ENCODE measurements around the gene FBXO27. TPM values are rescaled to one million over a fixed set of nuclear protein-coding genes. Genes with fewer than 3 reads are reported as not detected.

The FBXO27 gene
- total and polyA plus RNA-seq, 2 of the 13 experiments (the other 11 are each of a cell fraction or from before 2014, with no cell fraction given), result 0.15 to 2.8 TPM

DNA sequence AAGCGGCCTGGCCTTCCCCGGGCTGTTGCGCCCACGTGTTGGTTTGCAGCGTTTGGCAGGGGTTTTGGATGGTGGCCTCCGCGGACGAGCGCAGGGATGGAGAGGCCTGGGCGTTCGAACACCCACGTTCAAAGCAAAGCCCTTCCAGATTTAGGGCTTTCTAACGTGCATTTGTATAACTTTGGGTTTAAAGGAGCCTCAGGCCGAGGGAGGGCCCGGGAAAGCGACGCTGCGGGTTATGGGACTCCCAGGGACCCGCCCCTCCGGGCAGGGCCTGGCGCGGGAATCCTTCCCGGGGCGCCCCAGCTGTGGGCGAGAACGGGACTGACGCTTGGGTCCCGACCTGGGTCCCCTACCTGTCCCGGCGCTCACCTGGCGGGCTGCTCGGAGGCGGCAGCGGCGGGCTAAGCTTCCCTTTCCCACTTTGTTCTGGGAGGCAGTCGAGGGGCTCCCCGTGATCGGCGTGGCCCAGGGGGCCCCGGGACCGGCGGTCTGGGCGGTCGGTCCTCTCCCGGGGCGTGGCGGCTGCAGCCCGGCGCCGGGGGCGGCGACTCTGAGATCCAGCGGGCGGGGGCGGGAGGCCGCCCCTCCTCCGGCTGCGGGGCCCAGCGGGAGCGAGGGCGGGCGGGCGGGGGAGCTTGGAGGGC, 57.0 kb downstream of the FBXO27 start, which contains the start of gene FBXO17 (continued):
- TF ChIP-seq KDM2A (CRISPR knock-in tag; IDR thresholded peaks at IDR 0.05; ENCODE audit: borderline replicate concordance, low read depth) (peak; percentile 74; the same call in 1 of the 2 replicates), DMAP1 (CRISPR knock-in tag; IDR thresholded peaks at IDR 0.05) (peak; percentile 80), KDM1A (CRISPR knock-in tag; IDR thresholded peaks at IDR 0.05) (no peak), TAF1 (CRISPR knock-in tag; IDR thresholded peaks at IDR 0.05) (peak; percentile 33; the same call in 1 of the 2 replicates), HOXA7 (CRISPR knock-in tag; IDR thresholded peaks at IDR 0.05) (no peak), ZNF546 (CRISPR knock-in tag; conservative IDR thresholded peaks at IDR 0.05) (0 out of 2 replicates have a peak, but pooled peaks have one; percentile 42), ZNF737 (CRISPR knock-in tag; IDR thresholded peaks at IDR 0.05; ENCODE audit: borderline replicate concordance) (0 out of 2 replicates have a peak, but pooled peaks have one; percentile 58), SCMH1 (CRISPR knock-in tag; IDR thresholded peaks at IDR 0.05; ENCODE audit: borderline replicate concordance) (no peak), ZNF138 (CRISPR knock-in tag; IDR thresholded peaks at IDR 0.05; ENCODE audit: low read depth) (peak; percentile 41; the same call in 1 of the 2 replicates), HDAC1 (CRISPR knock-in tag; IDR thresholded peaks at IDR 0.05) (peak; percentile 49), MXD4 (CRISPR knock-in tag; IDR thresholded peaks at IDR 0.05) (peak; percentile 25; the same call in 1 of the 2 replicates), ZNF331 (CRISPR knock-in tag; IDR thresholded peaks at IDR 0.05) (peak; percentile 15; the same call in 1 of the 2 replicates)
- TF ChIP-seq, protein P1, sequence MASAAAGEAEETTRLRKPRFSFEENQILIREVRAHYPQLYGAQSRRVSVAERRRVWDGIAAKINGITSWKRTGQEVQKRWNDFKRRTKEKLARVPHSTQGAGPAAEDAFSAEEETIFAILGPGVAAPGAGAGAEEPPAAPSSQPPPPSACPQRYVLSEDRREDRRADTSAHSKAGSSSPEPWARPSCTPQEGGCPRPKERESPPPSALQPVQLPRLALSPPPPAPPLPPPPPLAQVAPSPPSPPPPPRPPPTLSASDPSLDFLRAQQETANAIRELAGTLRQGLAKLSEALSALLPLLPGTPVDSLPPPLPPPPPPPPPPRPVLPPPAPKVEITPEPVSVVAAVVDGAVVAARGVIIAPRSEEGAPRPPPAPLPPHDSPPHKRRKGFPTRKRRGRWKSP (CRISPR knock-in tag; IDR thresholded peaks at IDR 0.05), result peak; percentile 59; the same call in 1 of the 2 replicates
- TF ChIP-seq, protein P2, sequence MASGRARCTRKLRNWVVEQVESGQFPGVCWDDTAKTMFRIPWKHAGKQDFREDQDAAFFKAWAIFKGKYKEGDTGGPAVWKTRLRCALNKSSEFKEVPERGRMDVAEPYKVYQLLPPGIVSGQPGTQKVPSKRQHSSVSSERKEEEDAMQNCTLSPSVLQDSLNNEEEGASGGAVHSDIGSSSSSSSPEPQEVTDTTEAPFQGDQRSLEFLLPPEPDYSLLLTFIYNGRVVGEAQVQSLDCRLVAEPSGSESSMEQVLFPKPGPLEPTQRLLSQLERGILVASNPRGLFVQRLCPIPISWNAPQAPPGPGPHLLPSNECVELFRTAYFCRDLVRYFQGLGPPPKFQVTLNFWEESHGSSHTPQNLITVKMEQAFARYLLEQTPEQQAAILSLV (CRISPR knock-in tag; IDR thresholded peaks at IDR 0.05; ENCODE audit: borderline replicate concordance), result peak; percentile 40; the same call in 1 of the 2 replicates
- TF ChIP-seq, protein P3, sequence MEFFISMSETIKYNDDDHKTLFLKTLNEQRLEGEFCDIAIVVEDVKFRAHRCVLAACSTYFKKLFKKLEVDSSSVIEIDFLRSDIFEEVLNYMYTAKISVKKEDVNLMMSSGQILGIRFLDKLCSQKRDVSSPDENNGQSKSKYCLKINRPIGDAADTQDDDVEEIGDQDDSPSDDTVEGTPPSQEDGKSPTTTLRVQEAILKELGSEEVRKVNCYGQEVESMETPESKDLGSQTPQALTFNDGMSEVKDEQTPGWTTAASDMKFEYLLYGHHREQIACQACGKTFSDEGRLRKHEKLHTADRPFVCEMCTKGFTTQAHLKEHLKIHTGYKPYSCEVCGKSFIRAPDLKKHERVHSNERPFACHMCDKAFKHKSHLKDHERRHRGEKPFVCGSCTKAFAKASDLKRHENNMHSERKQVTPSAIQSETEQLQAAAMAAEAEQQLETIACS (CRISPR knock-in tag; IDR thresholded peaks at IDR 0.05), result no peak
- TF ChIP-seq, protein P4, sequence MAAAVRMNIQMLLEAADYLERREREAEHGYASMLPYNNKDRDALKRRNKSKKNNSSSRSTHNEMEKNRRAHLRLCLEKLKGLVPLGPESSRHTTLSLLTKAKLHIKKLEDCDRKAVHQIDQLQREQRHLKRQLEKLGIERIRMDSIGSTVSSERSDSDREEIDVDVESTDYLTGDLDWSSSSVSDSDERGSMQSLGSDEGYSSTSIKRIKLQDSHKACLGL (CRISPR knock-in tag; IDR thresholded peaks at IDR 0.05), result peak; percentile 80; the same call in 1 of the 2 replicates
- TF ChIP-seq, protein P5, sequence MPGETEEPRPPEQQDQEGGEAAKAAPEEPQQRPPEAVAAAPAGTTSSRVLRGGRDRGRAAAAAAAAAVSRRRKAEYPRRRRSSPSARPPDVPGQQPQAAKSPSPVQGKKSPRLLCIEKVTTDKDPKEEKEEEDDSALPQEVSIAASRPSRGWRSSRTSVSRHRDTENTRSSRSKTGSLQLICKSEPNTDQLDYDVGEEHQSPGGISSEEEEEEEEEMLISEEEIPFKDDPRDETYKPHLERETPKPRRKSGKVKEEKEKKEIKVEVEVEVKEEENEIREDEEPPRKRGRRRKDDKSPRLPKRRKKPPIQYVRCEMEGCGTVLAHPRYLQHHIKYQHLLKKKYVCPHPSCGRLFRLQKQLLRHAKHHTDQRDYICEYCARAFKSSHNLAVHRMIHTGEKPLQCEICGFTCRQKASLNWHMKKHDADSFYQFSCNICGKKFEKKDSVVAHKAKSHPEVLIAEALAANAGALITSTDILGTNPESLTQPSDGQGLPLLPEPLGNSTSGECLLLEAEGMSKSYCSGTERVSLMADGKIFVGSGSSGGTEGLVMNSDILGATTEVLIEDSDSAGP (CRISPR knock-in tag; IDR thresholded peaks at IDR 0.05; ENCODE audit: borderline replicate concordance), result peak; percentile 88
- TF ChIP-seq, protein P6, sequence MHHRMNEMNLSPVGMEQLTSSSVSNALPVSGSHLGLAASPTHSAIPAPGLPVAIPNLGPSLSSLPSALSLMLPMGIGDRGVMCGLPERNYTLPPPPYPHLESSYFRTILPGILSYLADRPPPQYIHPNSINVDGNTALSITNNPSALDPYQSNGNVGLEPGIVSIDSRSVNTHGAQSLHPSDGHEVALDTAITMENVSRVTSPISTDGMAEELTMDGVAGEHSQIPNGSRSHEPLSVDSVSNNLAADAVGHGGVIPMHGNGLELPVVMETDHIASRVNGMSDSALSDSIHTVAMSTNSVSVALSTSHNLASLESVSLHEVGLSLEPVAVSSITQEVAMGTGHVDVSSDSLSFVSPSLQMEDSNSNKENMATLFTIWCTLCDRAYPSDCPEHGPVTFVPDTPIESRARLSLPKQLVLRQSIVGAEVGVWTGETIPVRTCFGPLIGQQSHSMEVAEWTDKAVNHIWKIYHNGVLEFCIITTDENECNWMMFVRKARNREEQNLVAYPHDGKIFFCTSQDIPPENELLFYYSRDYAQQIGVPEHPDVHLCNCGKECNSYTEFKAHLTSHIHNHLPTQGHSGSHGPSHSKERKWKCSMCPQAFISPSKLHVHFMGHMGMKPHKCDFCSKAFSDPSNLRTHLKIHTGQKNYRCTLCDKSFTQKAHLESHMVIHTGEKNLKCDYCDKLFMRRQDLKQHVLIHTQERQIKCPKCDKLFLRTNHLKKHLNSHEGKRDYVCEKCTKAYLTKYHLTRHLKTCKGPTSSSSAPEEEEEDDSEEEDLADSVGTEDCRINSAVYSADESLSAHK (CRISPR knock-in tag; IDR thresholded peaks at IDR 0.05; ENCODE audit: borderline replicate concordance), result no peak
- TF ChIP-seq, protein P7, sequence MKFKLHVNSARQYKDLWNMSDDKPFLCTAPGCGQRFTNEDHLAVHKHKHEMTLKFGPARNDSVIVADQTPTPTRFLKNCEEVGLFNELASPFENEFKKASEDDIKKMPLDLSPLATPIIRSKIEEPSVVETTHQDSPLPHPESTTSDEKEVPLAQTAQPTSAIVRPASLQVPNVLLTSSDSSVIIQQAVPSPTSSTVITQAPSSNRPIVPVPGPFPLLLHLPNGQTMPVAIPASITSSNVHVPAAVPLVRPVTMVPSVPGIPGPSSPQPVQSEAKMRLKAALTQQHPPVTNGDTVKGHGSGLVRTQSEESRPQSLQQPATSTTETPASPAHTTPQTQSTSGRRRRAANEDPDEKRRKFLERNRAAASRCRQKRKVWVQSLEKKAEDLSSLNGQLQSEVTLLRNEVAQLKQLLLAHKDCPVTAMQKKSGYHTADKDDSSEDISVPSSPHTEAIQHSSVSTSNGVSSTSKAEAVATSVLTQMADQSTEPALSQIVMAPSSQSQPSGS (CRISPR knock-in tag; IDR thresholded peaks at IDR 0.05), result no peak
